ENCODE measurements around the gene NEU3. TPM values are rescaled to one million over a fixed set of nuclear protein-coding genes. Genes with fewer than 3 reads are reported as not detected.

The NEU3 gene
- total and polyA plus RNA-seq, 2 of the 13 experiments (the other 11 are each of a cell fraction or from before 2014, with no cell fraction given) = 6.3 to 15.3 TPM

- TF ChIP-seq ZNF614 (CRISPR knock-in tag; IDR thresholded peaks at IDR 0.05; ENCODE audit: borderline replicate concordance) (peak; percentile 61; the same call in 1 of the 2 replicates), ZNF788 (CRISPR knock-in tag; IDR thresholded peaks at IDR 0.05; ENCODE audit: borderline replicate concordance) (peak; percentile 44), NRL (CRISPR knock-in tag; IDR thresholded peaks at IDR 0.05; ENCODE audit: borderline replicate concordance) (peak; percentile 77), KAT8 (CRISPR knock-in tag; IDR thresholded peaks at IDR 0.05) (peak; percentile 54), POLR2G (IDR thresholded peaks at IDR 0.05; ENCODE audit: low read depth, low read length) (peak; percentile 80), MIXL1 (CRISPR knock-in tag; IDR thresholded peaks at IDR 0.05) (0 out of 2 replicates have a peak, but pooled peaks have one; percentile 3), ZNF253 (CRISPR knock-in tag; IDR thresholded peaks at IDR 0.05; ENCODE audit: borderline replicate concordance) (0 out of 2 replicates have a peak, but pooled peaks have one; percentile 31), POGK (CRISPR knock-in tag; conservative IDR thresholded peaks at IDR 0.05) (peak; percentile 77), HDAC2 (CRISPR knock-in tag; IDR thresholded peaks at IDR 0.05) (0 out of 2 replicates have a peak, but pooled peaks have one; percentile 35), DMAP1 (CRISPR knock-in tag; IDR thresholded peaks at IDR 0.05) (peak; percentile 52; the same call in 1 of the 2 replicates), MED13 (CRISPR knock-in tag; IDR thresholded peaks at IDR 0.05) (no peak), SAFB2 (CRISPR knock-in tag; IDR thresholded peaks at IDR 0.05; ENCODE audit: borderline replicate concordance, low read depth) (no peak), FOSL2 (CRISPR knock-in tag; IDR thresholded peaks at IDR 0.05) (no peak; the same call in 1 of the 2 replicates), ZNF605 (CRISPR knock-in tag; IDR thresholded peaks at IDR 0.05) (peak; percentile 70), PHF8 (CRISPR knock-in tag; IDR thresholded peaks at IDR 0.05) (peak; percentile 77), ATF5 (CRISPR knock-in tag; IDR thresholded peaks at IDR 0.05; ENCODE audit: low read depth) (no peak), PITX1 (CRISPR knock-in tag; IDR thresholded peaks at IDR 0.05) (0 out of 2 replicates have a peak, but pooled peaks have one; percentile 13), MIER2 (CRISPR knock-in tag; IDR thresholded peaks at IDR 0.05) (0 out of 2 replicates have a peak, but pooled peaks have one; percentile 23), ZNF460 (CRISPR knock-in tag; IDR thresholded peaks at IDR 0.05; ENCODE audit: borderline replicate concordance) (no peak), HNF4A (CRISPR knock-in tag; IDR thresholded peaks at IDR 0.05) (0 out of 2 replicates have a peak, but pooled peaks have one; percentile 3), KLF6 (CRISPR knock-in tag; IDR thresholded peaks at IDR 0.05) (peak; percentile 73; the same call in 1 of the 2 replicates), CSRNP2 (CRISPR knock-in tag; conservative IDR thresholded peaks at IDR 0.05; ENCODE audit: low read depth) (no peak)
- TF ChIP-seq, protein P1, sequence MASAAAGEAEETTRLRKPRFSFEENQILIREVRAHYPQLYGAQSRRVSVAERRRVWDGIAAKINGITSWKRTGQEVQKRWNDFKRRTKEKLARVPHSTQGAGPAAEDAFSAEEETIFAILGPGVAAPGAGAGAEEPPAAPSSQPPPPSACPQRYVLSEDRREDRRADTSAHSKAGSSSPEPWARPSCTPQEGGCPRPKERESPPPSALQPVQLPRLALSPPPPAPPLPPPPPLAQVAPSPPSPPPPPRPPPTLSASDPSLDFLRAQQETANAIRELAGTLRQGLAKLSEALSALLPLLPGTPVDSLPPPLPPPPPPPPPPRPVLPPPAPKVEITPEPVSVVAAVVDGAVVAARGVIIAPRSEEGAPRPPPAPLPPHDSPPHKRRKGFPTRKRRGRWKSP (CRISPR knock-in tag; IDR thresholded peaks at IDR 0.05) = peak; percentile 34; the same call in 1 of the 2 replicates
- TF ChIP-seq, protein P2, sequence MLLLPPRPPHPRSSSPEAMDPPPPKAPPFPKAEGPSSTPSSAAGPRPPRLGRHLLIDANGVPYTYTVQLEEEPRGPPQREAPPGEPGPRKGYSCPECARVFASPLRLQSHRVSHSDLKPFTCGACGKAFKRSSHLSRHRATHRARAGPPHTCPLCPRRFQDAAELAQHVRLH (CRISPR knock-in tag; IDR thresholded peaks at IDR 0.05; ENCODE audit: borderline replicate concordance, low read depth) = peak; percentile 77; the same call in 1 of the 2 replicates
These were observed at the start of gene NEU3 (continued) for GRCh38 chr11:74988541-74989259.
